T-helper 17 cell (primary cell): ENCODE data around the gene MBD3. TPM values are rescaled to one million over a fixed set of nuclear protein-coding genes. Genes with fewer than 3 reads are reported as not detected.
"Not testable (repeated sequence)": the region's sequence is repeated elsewhere in the genome, so short reads cannot be mapped to it uniquely, and the experiment has no call there.

Experiments used
- ATAC-seq: fragments of 150-1000 bp; cut with Tn5 transposase; 2 replicates; pipeline ENCODE4 v1.10.0; 2021; ENCODE audit warnings: mild to moderate bottlenecking, moderate library complexity
- DNase-seq, 3 donors: peaks; one replicate each; pipeline versions ENCODE4 v3.0.0 to v3.0.0-alpha.2; 2020 to 2021
- H3K9me3 ChIP-seq: one replicate; pipeline ENCODE4 v1.7.0; 2013; ENCODE audit warnings: low read length, mild to moderate bottlenecking; ENCODE audit not compliant: control insufficient read depth, poor library complexity, severe bottlenecking
- H3K27ac Mint-ChIP-seq: one replicate; pipeline ENCODE4 v1.8.0; 2022; ENCODE audit warnings: mild to moderate bottlenecking, moderate library complexity, mixed read lengths
- H3K27me3 Mint-ChIP-seq: one replicate; pipeline ENCODE4 v1.8.0; 2022; ENCODE audit warnings: mixed read lengths
- H3K36me3 Mint-ChIP-seq: one replicate; pipeline ENCODE4 v1.8.0; 2022; ENCODE audit warnings: low read depth, mixed read lengths
- H3K4me1 Mint-ChIP-seq: one replicate; pipeline ENCODE4 v1.8.0; 2022; ENCODE audit warnings: mild to moderate bottlenecking, mixed read lengths
- H3K4me3 Mint-ChIP-seq: one replicate; pipeline ENCODE4 v1.8.0; 2022; ENCODE audit warnings: mild to moderate bottlenecking, moderate library complexity, mixed read lengths
- total RNA-seq, 4 donors: library from RNA in 2 of 4; stranded (reverse) in 2 of 4; gene quantifications; one replicate each; pipeline ENCODE4 v1.2.3 and lab custom pipeline; 2022 to 2026

Gene MBD3
- total RNA-seq, 2 donors from 2014 or later, result 37.9 to 40.6 TPM

DNA sequence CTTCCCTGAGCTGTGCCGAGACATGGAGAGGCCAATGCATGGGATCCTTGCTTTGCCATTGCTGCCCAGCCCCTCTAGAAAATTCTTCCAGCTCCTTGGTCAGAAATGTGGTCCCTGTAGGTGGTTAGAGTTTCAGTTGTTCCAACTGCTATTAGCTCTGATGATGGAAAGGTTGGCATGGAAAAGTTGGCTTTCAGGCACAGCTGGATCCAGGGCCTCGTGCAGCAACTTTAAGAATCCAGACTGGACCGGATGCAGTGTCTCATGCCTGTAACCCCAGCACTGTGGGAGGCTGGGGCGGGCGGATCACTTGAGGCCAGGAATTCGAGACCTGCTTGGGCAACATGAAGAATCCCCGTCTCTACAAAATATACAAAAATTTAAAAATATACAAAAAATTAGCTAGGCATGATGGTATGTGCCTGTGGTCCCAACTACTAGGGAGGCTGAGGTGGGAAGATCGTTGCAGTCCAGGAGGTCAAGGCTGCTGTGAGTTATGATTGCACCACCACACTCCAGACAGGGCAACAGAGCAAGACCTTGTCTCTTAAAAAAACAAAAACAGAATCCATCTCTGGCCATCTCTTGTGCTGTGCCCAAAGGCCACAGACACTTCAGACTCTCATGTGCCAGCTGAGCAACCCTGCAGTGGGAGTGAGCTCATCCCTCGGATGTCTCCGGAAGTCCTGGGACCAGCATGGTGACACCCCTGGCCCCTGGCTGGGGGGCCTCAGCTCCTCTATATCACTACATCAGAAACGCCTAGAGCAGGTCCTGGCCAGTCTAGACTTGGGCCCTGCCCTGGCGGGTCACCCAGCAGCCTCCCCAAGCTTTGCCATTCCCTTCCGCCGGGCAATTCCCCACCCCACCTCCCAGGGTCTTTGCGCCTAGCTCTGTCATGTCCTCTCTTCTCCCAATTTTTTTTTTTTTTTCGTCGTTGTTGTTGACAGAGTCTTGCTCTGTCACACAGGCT is 41.3 kb downstream of the MBD3 start:
- H3K27me3 Mint-ChIP-seq, result peaks cover 8% of the 10 kb centered on the region
- no peak for DNase-seq

DNA sequence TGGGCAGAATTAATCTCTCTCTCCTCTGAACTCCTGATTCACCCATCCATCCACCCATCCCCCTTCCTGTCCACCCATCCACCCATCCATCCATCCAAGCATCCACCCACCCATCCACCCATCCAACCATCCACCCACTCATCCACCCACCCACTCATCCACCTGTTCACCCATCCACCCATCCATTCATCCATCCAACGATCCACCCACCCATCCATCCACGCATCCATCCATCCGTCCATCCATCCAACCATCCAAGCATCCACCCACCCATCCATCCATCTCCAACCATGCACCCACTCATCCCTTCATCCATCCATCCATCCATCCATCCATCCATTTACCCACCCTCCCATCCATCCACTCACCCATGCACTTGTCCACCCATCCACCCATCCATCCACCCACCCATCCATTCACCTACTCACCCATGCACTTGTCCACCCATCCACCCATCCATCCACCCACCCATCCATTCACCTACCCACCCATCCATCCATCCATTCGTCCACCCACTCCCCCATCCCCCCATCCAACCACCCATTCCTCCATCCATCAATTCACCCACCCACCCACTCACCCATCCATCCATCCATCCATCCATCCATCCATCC is 43.2 kb downstream of the MBD3 start:
- Mint-ChIP-seq H3K27ac (no peak overlapping the region), H3K27me3 (peaks cover 14% of the 10 kb centered on the region), H3K36me3 (peaks cover 4% of the 10 kb centered on the region), H3K4me1 (peaks cover 3% of the 10 kb centered on the region), H3K4me3 (no peak overlapping the region)
- DNase-seq (no peak), ATAC-seq (no peak)
- H3K9me3 ChIP-seq, result no peaks in the 10 kb centered on the region

More for the DNA sequence above, 41.3 kb downstream of the MBD3 start:
- H3K4me1 Mint-ChIP-seq, result peaks cover under 1% of the 10 kb centered on the region
- H3K4me3 Mint-ChIP-seq, result no peak overlapping the region
- ATAC-seq, result no peak
- H3K36me3 Mint-ChIP-seq, result peaks cover 4% of the 10 kb centered on the region
- no peak overlapping the region for H3K27ac Mint-ChIP-seq
- no peaks in the 10 kb centered on the region for H3K9me3 ChIP-seq

DNA sequence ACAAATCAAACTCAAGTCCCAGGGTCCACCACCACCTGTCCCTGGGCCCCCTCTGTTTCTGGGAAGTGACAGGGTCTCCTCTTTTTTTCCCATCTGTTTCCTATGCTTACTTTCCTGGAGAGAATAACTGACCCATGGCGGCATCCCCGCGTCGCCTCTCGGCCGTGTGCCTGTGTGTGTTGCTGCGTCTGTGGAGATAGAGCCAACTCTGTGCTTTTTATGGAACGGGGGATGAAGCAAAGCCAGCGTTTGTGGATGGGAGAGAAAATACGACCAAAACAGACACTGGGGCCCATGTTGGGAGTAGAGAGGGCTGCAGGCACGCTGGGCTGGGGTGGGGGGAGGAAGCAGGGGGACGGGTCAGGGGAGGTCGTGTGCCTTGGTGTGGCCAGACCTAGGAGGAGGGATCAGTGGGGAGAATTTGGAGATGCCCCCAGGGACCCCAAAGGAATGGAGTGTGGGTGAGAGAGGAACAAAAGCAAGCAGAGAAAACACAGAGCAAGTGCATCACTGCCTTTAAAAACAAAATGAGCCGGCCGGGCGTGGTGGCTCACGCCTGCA is 52.2 kb downstream of the MBD3 start:
- Mint-ChIP-seq H3K36me3 (no peaks in the 10 kb centered on the region), H3K27ac (no peak overlapping the region), H3K4me1 (no peaks in the 10 kb centered on the region), H3K4me3 (no peak overlapping the region), H3K27me3 (peaks cover 24% of the 10 kb centered on the region)
- ATAC-seq (no peak), DNase-seq (no peak)
- no peaks in the 10 kb centered on the region for H3K9me3 ChIP-seq

DNA sequence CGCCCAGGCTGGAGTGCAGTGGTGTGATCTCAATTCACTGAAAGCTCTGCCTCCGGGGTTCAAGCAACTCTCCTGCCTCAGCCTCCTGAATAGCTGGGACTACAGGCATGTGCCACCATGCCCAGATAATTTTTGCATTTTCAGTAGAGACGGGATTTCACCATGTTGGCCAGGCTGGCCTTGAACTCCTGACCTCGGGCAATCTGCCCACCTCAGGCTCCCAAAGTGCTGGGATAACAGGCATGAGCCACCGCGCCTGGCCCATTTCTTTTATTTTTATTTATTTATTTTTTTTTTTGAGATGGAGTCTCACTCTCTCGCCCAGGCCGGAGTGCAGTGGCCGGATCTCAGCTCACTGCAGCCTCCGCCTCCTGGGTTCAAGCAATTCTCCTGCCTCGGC is 52.9 kb downstream of the MBD3 start:
- not testable (repeated sequence) for H3K9me3 ChIP-seq, DNase-seq, ATAC-seq, H3K4me3 Mint-ChIP-seq, H3K27ac Mint-ChIP-seq, H3K36me3 Mint-ChIP-seq, H3K4me1 Mint-ChIP-seq
- peaks cover 30% of the 10 kb centered on the region for H3K27me3 Mint-ChIP-seq

- Mint-ChIP-seq H3K4me1 (no peaks in the 10 kb centered on the region), H3K36me3 (no peaks in the 10 kb centered on the region), H3K27me3 (peaks cover 30% of the 10 kb centered on the region), H3K27ac (no peak overlapping the region), H3K4me3 (no peak overlapping the region)
- H3K9me3 ChIP-seq, result no peaks in the 10 kb centered on the region
- ATAC-seq (no peak), DNase-seq (no peak)
Measured at GRCh38 chr19:1538978-1539377, 53.7 kb downstream of the MBD3 start.

DNA sequence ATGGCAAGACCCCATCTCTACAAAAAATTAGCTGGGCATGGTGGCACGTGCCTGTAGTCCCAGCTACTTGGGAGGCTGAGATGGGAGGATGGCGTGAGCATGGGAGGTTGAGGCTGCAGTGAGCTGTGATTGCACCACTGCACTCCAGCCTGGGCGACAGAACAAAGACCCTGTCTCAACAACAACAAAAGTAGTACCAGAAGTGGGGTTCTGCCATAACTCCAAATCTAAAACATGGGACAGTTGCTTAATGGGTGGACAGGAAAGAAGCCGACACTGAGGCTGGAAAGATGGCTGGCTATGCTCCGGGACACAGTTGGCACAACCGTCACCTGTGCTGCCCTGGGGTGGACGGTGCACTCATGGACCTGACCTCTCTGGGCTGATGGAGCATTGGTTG is 57.0 kb downstream of the MBD3 start:
- not testable (repeated sequence) for H3K27ac Mint-ChIP-seq, DNase-seq, H3K36me3 Mint-ChIP-seq, H3K4me1 Mint-ChIP-seq, H3K4me3 Mint-ChIP-seq, H3K9me3 ChIP-seq, ATAC-seq
- H3K27me3 Mint-ChIP-seq, result peaks cover 21% of the 10 kb centered on the region

GRCh38 chr19:1534972-1535371 is 57.7 kb downstream of the MBD3 start:
- Mint-ChIP-seq H3K27me3 (peaks cover 17% of the 10 kb centered on the region), H3K4me1 (no peaks in the 10 kb centered on the region), H3K27ac (no peak overlapping the region), H3K4me3 (no peak overlapping the region), H3K36me3 (no peaks in the 10 kb centered on the region)
- ATAC-seq, result no peak
- DNase-seq, result no peak
- H3K9me3 ChIP-seq, result no peaks in the 10 kb centered on the region

DNA sequence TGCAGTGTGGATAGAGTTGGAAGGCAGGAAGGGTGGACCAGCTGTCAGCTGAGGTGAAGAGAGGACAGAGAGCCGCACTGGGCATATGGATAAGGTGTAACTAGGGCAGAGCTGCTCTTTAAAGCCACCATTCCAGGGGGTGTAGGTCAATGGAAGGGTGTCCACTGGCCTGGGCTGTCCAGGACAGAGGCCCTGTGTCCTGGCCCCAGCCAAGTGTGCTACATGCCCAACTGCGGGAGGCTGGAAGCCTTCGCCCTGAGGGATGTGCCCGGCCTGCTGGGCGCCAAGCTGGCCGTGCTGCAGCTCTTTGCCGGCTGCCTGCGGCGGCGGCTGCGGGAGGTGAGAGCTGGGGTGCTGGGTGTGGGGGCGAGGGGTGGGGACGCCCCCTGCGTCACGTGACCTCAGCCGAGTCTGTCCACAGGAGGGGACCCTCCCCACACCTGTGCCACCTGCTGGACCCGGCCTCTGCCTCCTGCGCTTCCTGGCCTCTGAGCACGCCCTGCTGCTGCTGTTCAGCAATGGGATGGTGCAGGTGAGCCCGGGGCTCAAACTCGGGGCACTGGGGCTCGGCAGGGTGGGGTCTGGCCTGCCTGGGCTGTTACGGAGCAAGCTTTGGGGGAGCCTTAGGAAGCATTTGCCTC is 59.0 kb downstream of the MBD3 start:
- DNase-seq (no peak), ATAC-seq (no peak)
- peaks cover 20% of the 10 kb centered on the region for H3K27me3 Mint-ChIP-seq

DNA sequence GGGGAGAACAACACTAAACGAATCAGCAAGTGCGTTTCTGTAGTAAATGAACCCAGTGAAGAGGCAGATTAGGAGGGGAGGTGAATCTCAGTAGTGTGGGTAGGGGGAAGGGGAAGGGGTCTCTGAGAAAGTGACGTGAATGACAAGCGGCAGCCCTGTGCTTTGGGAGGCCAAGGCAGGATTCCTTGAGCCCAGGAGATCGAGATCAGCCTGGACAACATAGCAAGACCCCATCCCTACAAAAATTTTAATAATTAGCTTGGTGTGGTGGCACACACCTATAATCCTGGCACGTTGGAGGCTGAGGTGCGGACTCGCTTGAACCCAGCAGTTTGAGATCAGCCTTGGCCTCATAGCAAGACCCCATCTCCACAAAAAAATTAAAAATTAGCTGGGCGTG is 60.7 kb downstream of the MBD3 start:
- no peak for ATAC-seq
- H3K27me3 Mint-ChIP-seq, result peaks cover 26% of the 10 kb centered on the region
- H3K9me3 ChIP-seq, result no peaks in the 10 kb centered on the region

More for the DNA sequence above, 59.0 kb downstream of the MBD3 start:
- no peak overlapping the region for H3K27ac Mint-ChIP-seq
- H3K36me3 Mint-ChIP-seq, result no peaks in the 10 kb centered on the region
- no peaks in the 10 kb centered on the region for H3K4me1 Mint-ChIP-seq
- no peaks in the 10 kb centered on the region for H3K9me3 ChIP-seq
- no peak overlapping the region for H3K4me3 Mint-ChIP-seq

GRCh38 chr19:1531587-1531986 is 61.1 kb downstream of the MBD3 start:
- Mint-ChIP-seq H3K4me1 (no peaks in the 10 kb centered on the region), H3K27me3 (peaks cover 29% of the 10 kb centered on the region)
- no peak for ATAC-seq

More for the DNA sequence above, 60.7 kb downstream of the MBD3 start:
- H3K36me3 Mint-ChIP-seq, result no peaks in the 10 kb centered on the region
- DNase-seq, result no peak
- no peaks in the 10 kb centered on the region for H3K4me1 Mint-ChIP-seq
- H3K27ac Mint-ChIP-seq, result no peak overlapping the region
- H3K4me3 Mint-ChIP-seq, result no peak overlapping the region

DNA sequence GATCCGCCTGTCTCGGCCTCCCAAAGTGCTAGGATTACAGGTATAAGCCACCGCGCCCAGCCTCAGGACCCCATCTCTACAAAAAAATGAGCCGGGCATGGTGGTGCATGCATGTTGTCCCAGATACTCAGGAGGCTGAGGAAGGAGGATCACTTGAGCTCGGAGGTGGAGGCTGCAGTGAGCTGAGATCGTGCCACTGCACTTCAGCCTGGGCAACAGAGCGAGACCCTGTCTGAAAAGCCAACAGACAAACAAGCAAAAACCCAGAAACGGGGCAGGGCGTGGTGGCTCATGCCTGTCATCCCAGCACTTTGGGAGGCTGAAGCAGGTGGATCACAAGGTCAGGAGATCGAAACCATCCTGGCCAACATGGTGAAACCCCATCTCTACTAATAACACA is 61.8 kb downstream of the MBD3 start:
- not testable (repeated sequence) for DNase-seq, H3K36me3 Mint-ChIP-seq, ATAC-seq, H3K27ac Mint-ChIP-seq, H3K4me1 Mint-ChIP-seq, H3K4me3 Mint-ChIP-seq, H3K9me3 ChIP-seq
- H3K27me3 Mint-ChIP-seq, result peaks cover 36% of the 10 kb centered on the region

More at GRCh38 chr19:1531587-1531986, 61.1 kb downstream of the MBD3 start:
- H3K9me3 ChIP-seq, result no peaks in the 10 kb centered on the region
- Mint-ChIP-seq H3K36me3 (no peaks in the 10 kb centered on the region), H3K4me3 (no peak overlapping the region), H3K27ac (no peak overlapping the region)
- DNase-seq, result no peak

DNA sequence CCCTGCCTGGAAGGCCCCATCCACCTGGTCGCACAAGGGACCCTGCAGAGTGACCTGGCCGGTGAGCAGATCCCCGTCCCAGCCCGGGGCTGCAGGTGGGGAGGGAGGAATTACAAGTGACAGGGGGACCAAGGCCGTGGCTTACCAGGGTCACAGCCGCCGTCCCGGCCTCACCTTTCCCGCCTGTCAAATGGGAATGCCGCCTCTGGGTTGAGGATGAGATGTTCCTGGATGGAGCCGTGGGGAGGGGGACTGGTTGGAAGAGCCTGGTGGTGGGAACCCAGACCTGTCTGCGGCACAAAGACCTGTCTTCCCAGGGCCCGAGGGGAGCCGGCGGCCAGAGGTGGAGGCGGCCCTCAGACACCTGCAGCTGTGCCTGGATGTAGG is 63.2 kb downstream of the MBD3 start:
- ATAC-seq (no peak), DNase-seq (no peak)
- H3K9me3 ChIP-seq, result no peaks in the 10 kb centered on the region
- Mint-ChIP-seq H3K36me3 (peaks cover 7% of the 10 kb centered on the region), H3K27ac (no peak overlapping the region), H3K4me3 (no peak overlapping the region), H3K27me3 (peaks cover 39% of the 10 kb centered on the region), H3K4me1 (peaks cover 7% of the 10 kb centered on the region)
